ENCODE measurements around the gene MCTS1. TPM values are rescaled to one million over a fixed set of nuclear protein-coding genes. Genes with fewer than 3 reads are reported as not detected.

The MCTS1 gene
- total and polyA plus RNA-seq, 7 experiments from 2014 or later, result 17.6 to 76.3 (median 29.9) TPM

DNA sequence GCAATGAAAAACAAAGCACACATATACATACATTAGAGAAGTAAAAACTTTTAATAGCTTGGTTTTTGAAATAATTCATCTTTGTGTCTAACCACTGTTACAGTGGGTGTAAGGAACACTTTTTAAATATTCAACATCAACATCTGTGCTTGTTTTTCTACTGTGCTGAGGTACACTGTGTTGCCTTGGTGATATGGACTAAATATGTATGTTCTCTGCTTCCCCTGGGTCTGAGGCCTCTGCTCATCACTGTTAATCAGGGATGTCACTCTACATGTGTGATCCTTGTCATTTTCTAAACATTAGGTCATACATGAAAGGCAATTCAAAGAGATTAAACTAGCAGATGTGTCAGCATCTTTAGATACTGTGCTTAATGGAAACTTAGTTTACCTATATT, 10.9 kb downstream of the MCTS1 start:
- ChIA-PET CTCF (no interaction called here), POLR2A (interaction anchor here (0.8 to 1.0 kb wide), 2 partner anchors 11 kb away, joined by 3 read pairs; partner anchors contain the start of gene MCTS1)
- Mint-ChIP-seq H3K9me3 (no peaks in the 10 kb centered on the region), H3K27ac (no peak overlapping the region), H3K36me3 (peaks cover 0 to 14% (median 8%) of the 10 kb centered on the region in 5 donors), H3K4me3 (no peak overlapping the region), H3K27me3 (no peaks in the 10 kb centered on the region), H3K4me1 (peaks cover 0 to 4% (median 0%) of the 10 kb centered on the region in 7 donors)
- Histone ChIP-seq H3K4me3 (ENCODE audit: low read length) (no peak overlapping the region), H3K9me3 (ENCODE audit: control insufficient read depth in 2 of 3, low read length in 3 of 3) (no peaks in the 10 kb centered on the region), H3K27me3 (ENCODE audit: control insufficient read depth in 2 of 2, insufficient read depth in 2 of 2, low read length in 2 of 2) (no peaks in the 10 kb centered on the region), H3K36me3 (ENCODE audit: control insufficient read depth in 2 of 3, insufficient read depth in 3 of 3, low read length in 3 of 3) (peaks cover 0 to 5% (median 0%) of the 10 kb centered on the region in 3 experiments), H3K4me1 (ENCODE audit: control insufficient read depth in 2 of 2, insufficient read depth in 2 of 2, low read length in 2 of 2) (no peaks in the 10 kb centered on the region), H3K27ac (ENCODE audit: low read depth, low read length) (no peak overlapping the region)
- DNase-seq (no peak), ATAC-seq (no peak)
- intact Hi-C loops (cut with micrococcal nuclease), result loop anchor here in 1 of 2 donors (2.0 kb wide), 1 partner anchor 14 kb away; no protein-coding TSS in a partner anchor

DNA sequence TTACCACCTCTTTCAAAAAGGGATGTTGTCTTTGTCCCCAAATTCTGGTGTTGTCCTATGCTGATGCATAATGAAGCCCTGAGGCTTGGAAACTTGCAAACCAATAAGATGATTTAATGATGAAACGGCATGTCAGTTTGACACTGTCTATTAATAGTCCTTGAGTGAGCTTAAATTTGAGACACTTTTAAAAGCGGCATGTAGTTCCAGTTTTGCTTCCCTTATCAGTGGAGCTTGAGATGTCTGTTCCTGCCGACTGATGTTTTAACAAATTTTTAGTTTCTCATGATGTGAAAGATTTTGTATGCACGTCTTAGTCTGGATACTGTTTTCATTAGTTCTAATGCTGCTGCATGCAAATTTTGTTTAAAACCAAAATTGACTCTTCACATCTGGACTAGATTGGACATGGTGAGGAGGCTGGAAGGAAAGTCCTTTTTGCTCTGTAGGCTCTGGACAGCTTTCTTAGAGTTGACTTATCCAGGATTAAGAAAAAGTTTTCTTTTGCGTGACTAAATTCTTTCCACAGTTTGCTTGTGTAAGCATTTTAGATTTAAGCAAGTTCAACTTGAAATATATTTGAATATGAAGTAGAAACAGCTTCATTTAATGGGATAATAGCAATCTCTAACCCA, 14.2 kb downstream of the MCTS1 start:
- Histone ChIP-seq H3K27ac (ENCODE audit: low read depth, low read length) (no peak overlapping the region), H3K36me3 (ENCODE audit: control insufficient read depth in 2 of 3, insufficient read depth in 3 of 3, low read length in 3 of 3) (no peaks in the 10 kb centered on the region), H3K9me3 (ENCODE audit: control insufficient read depth in 2 of 3, low read length in 3 of 3) (no peaks in the 10 kb centered on the region), H3K4me3 (ENCODE audit: low read length) (no peak overlapping the region), H3K27me3 (ENCODE audit: control insufficient read depth in 2 of 2, insufficient read depth in 2 of 2, low read length in 2 of 2) (no peaks in the 10 kb centered on the region), H3K4me1 (ENCODE audit: control insufficient read depth in 2 of 2, insufficient read depth in 2 of 2, low read length in 2 of 2) (no peaks in the 10 kb centered on the region)
- Mint-ChIP-seq H3K27me3 (no peaks in the 10 kb centered on the region), H3K27ac (no peak overlapping the region), H3K4me3 (no peak overlapping the region), H3K4me1 (peaks cover 0 to 4% (median 0%) of the 10 kb centered on the region in 7 donors), H3K9me3 (peaks cover 0 to 2% (median 0%) of the 10 kb centered on the region in 11 donors), H3K36me3 (peaks cover 0 to 13% (median 9%) of the 10 kb centered on the region in 5 donors)
- ATAC-seq (no peak), DNase-seq (no peak)
- intact Hi-C loops (cut with micrococcal nuclease), result no loop called here
- ChIA-PET CTCF (no interaction called here), POLR2A (interaction anchor here (2.2 kb wide), 1 partner anchor 13 kb away, joined by 9 read pairs; the partner anchor contains the start of gene MCTS1)

DNA sequence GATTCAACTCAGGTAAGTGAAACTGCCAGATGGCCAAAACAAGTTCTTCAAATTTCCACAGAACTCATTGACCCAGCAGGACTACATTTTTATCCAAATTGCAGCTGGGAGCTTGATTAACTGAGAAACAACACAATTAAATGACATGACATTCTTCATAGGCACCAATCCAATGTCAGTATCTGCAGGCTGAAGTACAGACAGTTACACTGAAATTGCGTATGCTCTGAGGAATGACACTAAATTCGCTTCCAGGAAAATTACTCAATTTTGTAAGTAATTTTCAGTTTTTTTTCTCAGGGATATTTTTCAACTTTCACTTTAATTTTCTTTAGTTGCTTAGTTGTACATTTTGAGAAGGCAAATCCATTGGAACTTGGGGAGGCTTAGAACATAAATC, 21.5 kb downstream of the MCTS1 start:
- ChIA-PET POLR2A (interaction anchor here (1.2 to 2.1 kb wide), 3 partner anchors 10 to 64 kb away, joined by 3 to 6 read pairs (median 4); partner anchors contain the start of genes CUL4B and MCTS1), CTCF (no interaction called here)
- ATAC-seq (no peak), DNase-seq (no peak)
- H3K4me1 Mint-ChIP-seq, result peaks cover 0 to 33% (median 21%) of the 10 kb centered on the region in 7 donors
- H3K36me3 Mint-ChIP-seq, result peaks cover 0 to 9% (median 0%) of the 10 kb centered on the region in 5 donors
- H3K4me1 ChIP-seq (ENCODE audit: control insufficient read depth in 2 of 2, insufficient read depth in 2 of 2, low read length in 2 of 2), result peaks cover 6 to 11% of the 10 kb centered on the region in 2 donors
- peak overlapping the region in 3 of 9 donors; percentile 5 to 53 (median 25) for H3K27ac Mint-ChIP-seq
- H3K9me3 Mint-ChIP-seq, result peaks cover 0 to 2% (median 0%) of the 10 kb centered on the region in 11 donors
- H3K4me3 ChIP-seq (ENCODE audit: low read length), result no peak overlapping the region
- H3K9me3 ChIP-seq (ENCODE audit: control insufficient read depth in 2 of 3, low read length in 3 of 3), result no peaks in the 10 kb centered on the region
- H3K27me3 Mint-ChIP-seq, result no peaks in the 10 kb centered on the region
- no peaks in the 10 kb centered on the region for H3K27me3 ChIP-seq (ENCODE audit: control insufficient read depth in 2 of 2, insufficient read depth in 2 of 2, low read length in 2 of 2)
- H3K27ac ChIP-seq (ENCODE audit: low read depth, low read length), result no peak overlapping the region
- intact Hi-C loops (cut with micrococcal nuclease), result no loop called here
- H3K36me3 ChIP-seq (ENCODE audit: control insufficient read depth in 2 of 3, insufficient read depth in 3 of 3, low read length in 3 of 3), result peaks cover 0 to 3% (median 0%) of the 10 kb centered on the region in 3 experiments
- H3K4me3 Mint-ChIP-seq, result no peak overlapping the region

DNA sequence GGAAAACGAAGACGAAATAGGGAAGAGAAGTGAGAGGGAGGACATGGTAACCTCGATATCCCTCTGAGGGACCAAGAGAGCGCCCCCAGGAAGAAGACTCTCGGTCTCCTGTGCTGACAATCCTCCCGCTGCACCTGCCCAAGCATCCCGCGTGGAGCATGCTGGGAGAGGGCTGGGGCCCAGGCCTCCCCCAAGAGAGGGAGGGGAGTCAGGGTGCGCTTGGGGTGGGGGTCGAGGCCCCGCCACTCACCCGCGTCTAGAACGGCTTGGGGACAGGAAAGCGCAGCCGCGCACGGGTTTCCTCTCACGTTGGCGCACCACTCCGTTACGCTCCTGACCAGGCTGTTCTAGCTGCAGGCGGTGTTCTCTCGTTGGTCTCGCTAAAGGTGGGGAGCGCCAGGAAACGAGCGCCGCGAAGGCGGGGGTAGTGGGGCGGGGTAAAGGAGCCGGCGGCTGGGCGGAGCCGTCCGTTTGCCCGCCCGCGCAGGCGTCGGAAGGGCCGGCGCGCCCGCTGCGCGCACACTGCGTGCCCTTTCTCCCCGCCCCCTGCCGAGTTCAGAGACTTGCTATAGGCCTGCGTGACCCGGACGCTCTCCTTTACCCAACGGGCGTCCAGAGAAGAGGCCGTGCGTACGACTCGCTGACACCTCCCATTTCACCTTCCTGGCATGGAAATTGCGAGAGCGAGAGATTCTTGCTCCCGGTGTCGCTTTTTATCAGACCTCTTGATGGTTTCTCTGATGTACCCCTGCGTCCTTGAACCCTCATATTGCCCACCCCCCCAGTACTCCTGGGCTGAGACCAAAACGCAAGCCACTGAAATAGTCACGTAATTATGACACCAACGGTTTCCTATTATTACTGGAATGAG, 26.0 kb downstream of the MCTS1 start, which contains the start of gene C1GALT1C1:
TSS of gene C1GALT1C1 (minus strand) at position 388 of the 871 bp plus-strand sequence. CDS start 2,888 bp downstream, outside the sequence.
- Mint-ChIP-seq H3K9me3 (peaks cover 0 to 1% (median 0%) of the 10 kb centered on the region in 11 donors), H3K4me3 (peak within 1 kb of the TSS; percentile 87 to 94 (median 92)), H3K27me3 (no peaks in the 10 kb centered on the region), H3K36me3 (peaks cover 0 to 7% (median 0%) of the 10 kb centered on the region in 5 donors), H3K4me1 (peaks cover 0 to 32% (median 24%) of the 10 kb centered on the region in 7 donors), H3K27ac (peak within 1 kb of the TSS; percentile 96 to 100 (median 98))
- ATAC-seq (peak; percentile 95), DNase-seq (peak; percentile 80 to 96 (median 92))
- Histone ChIP-seq H3K27ac (ENCODE audit: low read depth, low read length) (peak within 1 kb of the TSS; percentile 95), H3K36me3 (ENCODE audit: control insufficient read depth in 2 of 3, insufficient read depth in 3 of 3, low read length in 3 of 3) (peaks cover 0 to 3% (median 0%) of the 10 kb centered on the region in 3 experiments), H3K4me3 (ENCODE audit: low read length) (peak within 1 kb of the TSS; percentile 87), H3K4me1 (ENCODE audit: control insufficient read depth in 2 of 2, insufficient read depth in 2 of 2, low read length in 2 of 2) (peaks cover 6 to 11% of the 10 kb centered on the region in 2 donors), H3K27me3 (ENCODE audit: control insufficient read depth in 2 of 2, insufficient read depth in 2 of 2, low read length in 2 of 2) (no peaks in the 10 kb centered on the region), H3K9me3 (ENCODE audit: control insufficient read depth in 2 of 3, low read length in 3 of 3) (no peaks in the 10 kb centered on the region)
- ChIA-PET POLR2A (interaction anchor here (0.5 to 4.1 kb wide), 4 partner anchors 25 to 687 kb away, joined by 3 to 42 read pairs (median 18); partner anchors contain the start of genes CUL4B and MCTS1), CTCF (no interaction called here)
- intact Hi-C loops (cut with micrococcal nuclease), result loop anchor here (1.0 to 5.0 kb wide), 9 partner anchors 15 to 1233 kb away; partner anchors contain the start of genes MCTS1 (in 2 of the 2) and SLC25A43 (in 1 of the 2)

DNA sequence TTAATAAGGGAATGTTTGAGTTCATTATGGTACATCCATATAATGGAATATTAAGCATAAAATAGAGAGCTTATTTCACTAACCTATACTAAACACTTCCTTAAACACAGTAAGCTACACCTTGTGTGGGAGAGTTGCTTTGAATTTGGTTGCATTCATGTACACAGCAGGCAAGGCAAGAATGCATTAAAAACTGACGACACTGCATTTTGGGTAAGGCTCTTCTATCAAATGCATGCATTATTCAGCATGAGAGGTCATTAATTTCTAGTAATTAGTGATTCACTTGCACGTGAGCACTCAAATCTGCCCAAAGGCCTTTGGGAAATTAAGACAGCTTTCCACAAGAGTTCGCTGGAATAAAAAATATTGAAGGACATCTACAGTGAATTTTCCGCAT, 34.7 kb downstream of the MCTS1 start:
- POLR2A ChIA-PET, result no interaction called here

DNA sequence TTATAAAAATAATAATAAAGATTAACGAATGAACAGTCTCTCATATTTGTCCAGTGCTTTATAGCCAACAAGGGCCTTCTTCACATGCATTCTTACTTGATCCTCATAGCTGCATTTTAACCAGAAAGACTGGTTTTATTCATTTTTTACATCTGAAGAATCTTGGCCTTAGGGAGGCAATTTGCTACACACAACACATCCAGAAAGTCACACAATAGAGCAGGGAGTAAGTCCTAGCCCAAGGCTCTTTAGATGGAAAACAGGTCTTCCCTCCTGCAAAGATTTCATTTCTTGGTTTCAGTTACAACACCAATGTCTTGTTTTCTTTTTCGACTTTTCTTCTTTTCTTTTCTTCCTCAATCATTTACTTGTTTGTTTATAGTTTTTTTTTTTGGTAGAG, 39.0 kb downstream of the MCTS1 start:
- no peaks in the 10 kb centered on the region for H3K9me3 ChIP-seq (ENCODE audit: control insufficient read depth in 2 of 3, low read length in 3 of 3)
- Mint-ChIP-seq H3K9me3 (no peaks in the 10 kb centered on the region), H3K36me3 (no peaks in the 10 kb centered on the region), H3K4me3 (no peak overlapping the region), H3K27ac (no peak overlapping the region), H3K4me1 (peaks cover 0 to under 1% (median 0%) of the 10 kb centered on the region in 7 donors), H3K27me3 (no peaks in the 10 kb centered on the region)
- H3K27me3 ChIP-seq (ENCODE audit: control insufficient read depth in 2 of 2, insufficient read depth in 2 of 2, low read length in 2 of 2), result no peaks in the 10 kb centered on the region
- intact Hi-C loops (cut with micrococcal nuclease), result no loop called here
- DNase-seq, result no peak
- ChIA-PET POLR2A (interaction anchor here (0.7 kb wide), 1 partner anchor 368 kb away, joined by 4 read pairs; no protein-coding TSS in a partner anchor), CTCF (no interaction called here)
- no peaks in the 10 kb centered on the region for H3K4me1 ChIP-seq (ENCODE audit: control insufficient read depth in 2 of 2, insufficient read depth in 2 of 2, low read length in 2 of 2)
- H3K4me3 ChIP-seq (ENCODE audit: low read length), result no peak overlapping the region
- ATAC-seq, result no peak
- H3K27ac ChIP-seq (ENCODE audit: low read depth, low read length), result no peak overlapping the region
- H3K36me3 ChIP-seq (ENCODE audit: control insufficient read depth in 2 of 3, insufficient read depth in 3 of 3, low read length in 3 of 3), result no peaks in the 10 kb centered on the region

More for the DNA sequence above, 34.7 kb downstream of the MCTS1 start:
- Histone ChIP-seq H3K4me1 (ENCODE audit: control insufficient read depth in 2 of 2, insufficient read depth in 2 of 2, low read length in 2 of 2) (no peaks in the 10 kb centered on the region), H3K9me3 (ENCODE audit: control insufficient read depth in 2 of 3, low read length in 3 of 3) (no peaks in the 10 kb centered on the region), H3K27me3 (ENCODE audit: control insufficient read depth in 2 of 2, insufficient read depth in 2 of 2, low read length in 2 of 2) (no peaks in the 10 kb centered on the region), H3K4me3 (ENCODE audit: low read length) (no peak overlapping the region), H3K36me3 (ENCODE audit: control insufficient read depth in 2 of 3, insufficient read depth in 3 of 3, low read length in 3 of 3) (no peaks in the 10 kb centered on the region), H3K27ac (ENCODE audit: low read depth, low read length) (no peak overlapping the region)
- CTCF ChIA-PET, result interaction anchor here (0.6 kb wide), 1 partner anchor 29 kb away, joined by 3 read pairs; no protein-coding TSS in a partner anchor
- Mint-ChIP-seq H3K4me1 (peaks cover 0 to 1% (median 0%) of the 10 kb centered on the region in 7 donors), H3K27ac (no peak overlapping the region), H3K4me3 (no peak overlapping the region), H3K36me3 (no peaks in the 10 kb centered on the region), H3K27me3 (no peaks in the 10 kb centered on the region), H3K9me3 (no peaks in the 10 kb centered on the region)
- intact Hi-C loops (cut with micrococcal nuclease), result no loop called here
- DNase-seq, result no peak
- ATAC-seq, result no peak

Data from naive thymus-derived CD4-positive, alpha-beta T cell (primary cell).